ENCODE measurements around the gene COL13A1.

COL13A1 gene

GRCh38 chr10:69792341-69792740 lies 9.4 kb upstream of the COL13A1 start:
- no peak for FAIRE-seq

DNA sequence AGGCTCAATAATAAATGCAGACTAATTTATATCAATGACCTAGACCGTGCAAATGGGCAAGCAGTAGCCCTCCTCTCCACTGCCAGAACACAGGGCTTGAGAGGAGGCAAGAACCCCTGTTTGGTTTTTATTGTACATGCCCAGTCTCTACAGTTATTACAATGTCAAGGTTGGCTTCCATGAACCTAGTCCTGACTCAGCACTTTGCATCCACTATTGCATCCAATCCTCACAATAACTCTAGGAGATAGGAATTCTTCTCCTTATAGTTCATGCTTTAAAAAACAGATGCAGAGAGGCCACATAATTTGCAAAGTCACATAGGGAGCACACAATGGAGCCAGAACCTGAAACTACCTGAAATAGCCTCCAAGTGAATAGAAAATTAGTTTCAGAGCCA lies 7.0 kb upstream of the COL13A1 start:
- FAIRE-seq = no peak

- FAIRE-seq = no peak
These were observed 6.3 kb upstream of the COL13A1 start for GRCh38 chr10:69795242-69795934.

DNA sequence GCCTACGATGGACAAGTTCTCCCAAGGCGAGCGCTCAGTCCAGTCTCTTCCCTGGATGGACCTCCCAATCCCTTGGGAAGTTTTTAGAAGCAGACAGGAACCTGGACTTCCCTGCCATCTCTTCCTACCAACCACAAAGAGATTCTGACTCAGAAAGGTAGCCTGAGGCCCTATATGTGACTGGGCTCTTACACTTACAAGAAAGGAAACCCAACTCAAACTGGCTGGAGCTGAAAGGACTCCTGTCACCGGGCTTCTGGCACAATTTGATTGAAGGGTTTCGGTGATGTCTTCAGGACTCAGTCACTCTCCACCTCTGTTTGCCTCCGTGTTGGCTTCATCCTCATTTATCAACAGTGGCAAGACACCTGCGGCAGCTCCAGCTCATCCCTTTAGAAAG lies 3.7 kb upstream of the COL13A1 start:
- FAIRE-seq = no peak

GRCh38 chr10:69800109-69800508 lies 1.6 kb upstream of the COL13A1 start:
- no peak for FAIRE-seq

GRCh38 chr10:69800665-69801064 lies 1.0 kb upstream of the COL13A1 start:
- FAIRE-seq = no peak

DNA sequence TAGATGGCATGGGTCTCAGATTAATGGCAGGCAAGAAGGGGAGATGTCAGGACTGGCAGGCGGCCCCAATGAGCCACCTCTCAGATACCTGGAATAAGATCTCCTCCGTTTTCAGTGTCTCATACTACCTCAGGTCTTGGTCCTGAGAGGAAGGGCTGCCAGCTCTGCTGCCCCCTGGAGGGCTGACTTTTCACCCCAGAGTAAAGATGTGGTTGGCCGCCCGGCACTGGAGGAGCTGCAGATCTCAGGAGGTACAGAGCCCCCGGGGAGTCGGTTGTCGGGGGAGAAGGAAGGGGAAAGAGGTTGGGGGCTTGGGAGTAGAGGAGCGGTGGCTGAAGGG lies 642 bp upstream of the COL13A1 start:
- FAIRE-seq = no peak

GRCh38 chr10:69802424-69803161 lies 887 bp downstream of the COL13A1 start:
- no peak for FAIRE-seq

DNA sequence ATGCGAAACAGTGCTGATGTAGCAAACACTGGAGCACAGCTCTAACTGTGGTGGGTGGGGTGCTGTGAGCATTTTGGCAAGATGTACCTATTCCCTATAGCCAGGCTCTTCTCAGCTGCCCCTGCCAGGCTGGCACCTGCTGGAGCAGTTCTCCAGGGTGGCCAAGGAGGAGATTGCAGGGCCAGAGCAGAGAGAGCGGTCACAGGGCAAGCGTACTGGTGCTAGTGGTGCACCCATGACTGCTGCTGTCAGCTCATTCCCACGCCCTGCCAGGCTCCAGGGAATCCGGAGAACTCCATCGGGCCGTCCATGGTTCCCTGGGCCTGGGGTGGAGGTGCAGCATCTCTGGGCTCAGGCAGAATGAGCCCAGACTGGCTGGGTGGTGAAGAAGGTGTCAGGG lies 2.1 kb downstream of the COL13A1 start:
- no peak for FAIRE-seq

- no peak for FAIRE-seq
These were observed 3.1 kb downstream of the COL13A1 start for GRCh38 chr10:69804775-69805174.

DNA sequence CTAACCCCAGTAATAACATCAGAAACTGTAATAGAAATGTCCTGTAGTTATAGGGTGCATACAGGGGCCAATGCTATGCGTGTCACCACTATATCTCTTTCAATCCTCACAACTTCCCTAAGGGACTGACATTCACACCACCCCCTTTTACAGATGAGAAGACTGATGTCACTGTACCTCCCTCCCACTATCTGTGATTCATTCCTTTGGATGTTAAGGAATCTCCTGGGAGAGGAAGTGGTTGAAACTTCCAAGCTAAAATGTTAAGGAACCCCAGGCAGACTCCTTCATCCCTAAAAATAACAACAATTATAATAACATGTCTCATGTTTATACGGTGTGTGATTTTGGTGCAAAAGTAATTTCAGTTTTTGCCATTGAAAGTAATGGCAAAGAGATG lies 5.4 kb downstream of the COL13A1 start:
- FAIRE-seq = no peak

DNA sequence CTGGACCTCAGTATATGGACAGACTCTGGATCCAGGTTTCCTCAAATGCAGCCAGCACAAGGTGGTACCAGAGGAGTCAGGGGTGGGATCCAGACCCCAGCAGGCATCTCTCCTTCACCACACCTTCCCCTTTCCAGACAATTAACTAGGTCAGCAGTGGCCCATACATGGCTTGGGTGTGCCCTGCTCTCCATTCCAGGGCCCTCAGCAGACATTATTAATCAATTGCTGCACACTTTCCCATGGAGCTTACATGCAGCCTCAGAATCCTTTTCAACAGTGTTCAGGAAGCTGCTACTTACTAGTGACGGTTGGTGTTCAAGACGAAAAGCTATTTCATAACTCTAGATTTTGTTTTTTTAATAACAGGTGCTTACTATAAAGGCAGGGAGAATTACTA lies 6.0 kb downstream of the COL13A1 start:
- FAIRE-seq = no peak

DNA sequence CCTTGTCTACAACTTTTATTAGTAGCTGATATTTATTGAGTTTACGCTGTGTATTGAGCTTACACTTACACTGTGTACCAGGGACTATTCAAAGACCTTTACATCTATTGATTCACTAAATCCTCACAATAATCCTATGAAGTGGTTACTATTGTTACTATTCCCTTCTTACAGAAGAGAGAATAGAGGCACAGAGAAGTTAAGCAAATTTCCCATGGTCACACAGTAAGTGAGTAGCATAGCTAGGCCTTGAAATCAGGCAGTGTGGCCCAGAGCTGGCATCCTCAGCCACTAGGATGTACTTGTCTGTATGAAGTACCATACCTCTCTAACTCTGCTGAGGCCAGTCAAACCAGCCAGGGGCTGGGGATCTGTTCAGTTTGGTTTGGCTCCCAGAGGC lies 7.6 kb downstream of the COL13A1 start:
- FAIRE-seq = no peak

GRCh38 chr10:69810097-69810496 lies 8.4 kb downstream of the COL13A1 start:
- FAIRE-seq = no peak

DNA sequence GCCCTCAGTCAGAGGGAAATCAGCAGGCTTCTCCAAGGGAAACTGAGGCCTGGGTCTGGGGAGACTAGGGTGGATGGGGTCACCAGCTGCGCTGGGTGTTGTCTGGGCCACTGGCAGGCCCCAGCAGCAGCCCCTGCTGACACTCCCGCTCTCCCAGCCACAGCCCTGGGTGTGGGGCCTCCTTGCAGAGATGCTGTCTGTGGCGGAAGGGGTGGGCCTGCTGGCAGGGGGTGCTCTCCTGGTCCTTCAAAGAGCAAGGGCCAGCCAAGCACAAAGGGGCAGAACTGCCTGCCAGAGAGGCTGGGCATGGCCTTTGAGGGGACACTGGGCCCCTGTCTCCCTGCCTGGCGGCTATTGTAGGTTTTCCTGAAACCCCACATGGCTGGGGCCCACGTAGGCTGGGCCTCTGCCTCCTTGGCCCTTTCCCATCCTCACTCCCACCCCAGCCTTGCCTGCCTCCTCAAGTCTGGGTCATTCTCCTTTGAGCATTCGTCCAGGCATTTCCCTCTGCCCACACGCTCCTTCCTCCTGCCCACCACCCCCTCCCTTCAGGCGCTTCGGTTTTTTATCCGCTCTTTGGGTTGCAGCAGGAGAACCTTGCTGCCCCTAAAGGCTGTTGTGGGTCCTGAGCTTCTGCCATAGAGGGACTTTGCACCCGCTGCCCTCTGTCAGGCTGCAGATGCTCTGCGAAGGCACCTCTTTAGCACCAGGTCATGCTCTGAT lies 9.1 kb downstream of the COL13A1 start:
- FAIRE-seq = no peak

GRCh38 chr10:69813632-69814031 lies 11.9 kb downstream of the COL13A1 start:
- no peak for FAIRE-seq

GRCh38 chr10:69814251-69814650 lies 12.5 kb downstream of the COL13A1 start:
- FAIRE-seq = no peak

GRCh38 chr10:69815104-69815503 lies 13.4 kb downstream of the COL13A1 start:
- no peak for FAIRE-seq

- no peak for FAIRE-seq
These were observed 14.8 kb downstream of the COL13A1 start for GRCh38 chr10:69816521-69816920.

DNA sequence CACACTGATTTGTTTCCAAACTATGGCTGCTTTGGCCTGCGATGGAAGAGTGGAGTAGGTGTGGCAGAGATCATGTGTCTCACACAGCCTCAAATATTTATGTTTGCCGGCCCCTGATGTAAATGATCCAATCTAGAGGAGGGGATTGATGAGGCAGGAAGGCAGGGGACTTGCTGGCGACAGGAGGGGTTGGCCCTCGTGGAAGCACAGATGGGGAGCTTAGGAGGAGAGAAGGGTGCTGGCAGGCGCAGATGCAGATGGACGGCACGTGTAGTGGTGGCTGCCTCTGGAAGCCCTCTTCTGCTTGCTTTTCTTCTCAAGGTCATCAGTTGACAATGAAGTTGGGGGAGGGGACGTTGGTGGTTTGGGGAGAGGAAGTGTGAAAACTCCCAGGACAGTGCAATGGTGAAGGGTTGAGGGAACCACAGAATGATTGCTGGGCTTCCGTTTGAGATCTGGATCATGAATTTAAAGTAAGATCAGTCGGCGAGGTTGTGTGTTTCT lies 15.4 kb downstream of the COL13A1 start:
- FAIRE-seq = no peak

- no peak for FAIRE-seq
These were observed 17.1 kb downstream of the COL13A1 start for GRCh38 chr10:69818676-69819239.

- FAIRE-seq = no peak
These were observed 18.2 kb downstream of the COL13A1 start for GRCh38 chr10:69819716-69820506.

DNA sequence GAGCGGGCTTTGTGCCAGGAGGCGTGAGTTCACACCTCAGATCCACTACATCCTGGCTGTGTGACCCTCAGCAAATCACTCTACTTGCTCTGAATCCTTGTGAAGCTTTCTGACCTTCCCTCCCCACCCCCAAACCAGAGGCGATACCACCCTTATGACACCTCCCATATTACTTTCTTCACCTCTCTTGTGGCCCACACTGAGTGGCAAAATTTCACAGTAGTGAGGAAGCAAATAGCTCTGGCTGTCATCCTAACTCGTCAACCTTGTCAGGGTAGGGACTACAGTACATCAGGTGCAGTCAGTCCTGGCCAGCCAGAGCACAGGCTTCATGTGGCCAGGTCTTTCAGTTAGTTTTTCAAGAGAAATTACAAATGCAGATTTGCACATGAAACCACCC lies 19.1 kb downstream of the COL13A1 start:
- FAIRE-seq = no peak

Measured in G401.6 (cell line).